Mucosa of gallbladder (tissue), 1 donor: ENCODE measurements around the gene PPP2R2C. TPM values are rescaled to one million over a fixed set of nuclear protein-coding genes. Genes with fewer than 3 reads are reported as not detected.

Experiments
- DNase-seq: peaks from one replicate; pipeline ENCODE4 v3.0.0-alpha.2; 2020; ENCODE audit warnings: low spot score
- total RNA-seq: library from RNA; stranded (reverse); gene quantifications from one replicate; pipeline ENCODE4 v1.2.1, GENCODE V29; 2021
- donor health status: DM: no; HTN: no; CAD: no.

PPP2R2C gene
- total RNA-seq, 1 donor from 2014 or later, result 0.49 TPM

DNA sequence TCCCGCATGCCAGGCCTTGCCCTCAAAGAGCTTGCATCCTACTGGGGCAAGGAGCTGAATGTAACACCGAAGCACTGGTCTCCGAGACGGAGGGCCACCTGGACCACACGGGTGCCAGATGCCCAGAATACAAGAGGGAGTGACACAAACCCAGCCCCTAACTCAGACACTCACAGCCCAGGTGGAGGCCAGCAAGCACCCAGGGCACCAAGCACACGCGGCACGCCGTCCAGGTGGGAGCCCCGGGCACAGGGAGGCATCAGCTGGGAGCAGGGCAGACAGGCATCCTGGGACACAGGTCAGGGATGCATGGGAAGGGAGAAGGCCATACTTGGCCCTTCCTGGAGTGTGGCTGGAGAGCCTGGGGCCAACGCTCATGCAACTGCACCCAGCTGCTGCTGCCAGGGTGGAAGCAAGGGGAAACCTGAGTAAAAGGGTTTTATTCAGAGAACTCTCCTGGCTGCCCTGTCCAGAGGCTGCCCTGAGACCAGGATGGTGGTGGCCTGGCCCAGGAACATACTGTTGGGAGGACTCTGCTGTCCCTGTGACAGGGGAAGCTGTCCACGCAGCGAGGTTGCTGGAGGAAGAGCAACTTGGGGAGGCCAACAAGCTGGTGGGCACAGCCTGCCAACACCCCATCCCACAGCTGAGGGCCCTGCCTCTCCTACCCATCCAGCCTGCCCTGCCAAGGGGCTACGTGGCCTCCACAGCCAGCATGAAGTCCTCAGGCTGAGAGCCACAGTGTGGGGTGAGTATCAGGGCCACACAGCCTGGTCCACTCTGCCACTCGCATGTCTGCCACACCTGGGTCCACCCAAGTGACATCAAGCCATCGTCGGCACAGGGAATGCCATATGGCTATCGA is 22.2 kb upstream of the PPP2R2C start:
- DNase-seq, result no peak

DNA sequence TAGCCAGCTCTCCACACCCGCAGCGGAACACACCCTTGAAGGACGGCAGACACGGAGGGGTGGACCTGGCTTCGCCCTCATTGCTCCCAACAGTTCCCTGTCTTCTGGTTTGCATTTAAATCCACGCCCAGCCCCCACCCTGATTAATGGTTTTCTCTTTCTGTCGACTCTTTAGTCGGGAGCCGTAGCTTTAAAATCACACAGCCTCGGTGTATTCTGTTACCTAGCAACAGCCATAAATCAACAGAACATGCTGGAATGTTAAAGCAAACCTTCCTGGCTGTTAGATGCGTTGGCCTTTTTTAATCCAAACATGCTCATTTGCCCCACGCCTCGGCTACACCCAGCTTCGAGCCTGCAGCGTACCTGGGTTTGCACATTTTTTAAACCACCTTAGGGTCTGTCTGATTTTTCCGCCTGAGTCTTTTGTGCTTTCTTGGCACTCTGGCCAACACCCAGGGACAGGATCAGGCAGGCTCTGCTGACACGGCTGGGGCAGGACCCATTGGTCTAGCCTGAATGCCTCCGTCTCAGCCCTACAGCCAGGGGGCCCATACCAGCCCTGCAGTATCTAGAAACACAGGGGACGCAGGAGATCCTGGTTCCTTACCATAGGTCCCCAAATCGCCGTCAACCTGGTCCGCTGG is 21.4 kb upstream of the PPP2R2C start:
- DNase-seq, result peak; percentile 20

DNA sequence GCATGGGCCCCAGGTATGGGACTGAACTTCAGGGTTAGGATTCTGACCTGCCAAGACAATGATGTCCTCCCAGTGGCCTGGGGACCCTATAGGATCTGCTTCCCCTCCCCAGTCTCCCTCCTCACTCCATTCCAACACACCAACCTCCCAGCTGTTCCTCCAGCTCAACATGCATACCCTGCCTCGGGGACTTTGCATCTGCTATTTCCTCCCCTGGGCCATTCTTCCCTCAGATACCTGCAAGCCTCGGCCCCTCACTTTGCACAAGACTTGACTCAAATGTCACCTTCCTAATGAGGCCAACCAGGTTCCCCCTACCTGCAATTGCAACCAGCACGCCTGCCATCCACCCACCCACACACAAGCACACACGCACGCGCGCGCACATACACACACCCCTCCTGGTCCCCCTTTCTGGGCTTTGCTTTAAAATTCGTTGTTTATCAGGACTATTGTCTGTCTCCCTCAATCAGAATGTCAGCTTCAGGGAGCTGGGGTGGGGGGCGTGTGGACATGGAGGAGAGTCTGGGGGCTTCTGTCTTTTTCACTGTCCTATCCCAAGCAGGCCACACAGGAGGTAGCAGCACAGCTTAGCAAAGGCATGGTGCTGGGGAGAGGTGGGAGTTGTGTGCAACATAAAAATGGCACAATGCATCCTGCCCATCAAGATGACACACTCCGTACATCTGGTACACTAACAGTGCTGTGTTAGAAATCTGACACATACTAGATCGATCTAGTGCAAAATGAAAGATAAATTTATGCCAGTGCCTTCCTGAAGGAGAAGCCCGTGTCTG is 20.6 kb upstream of the PPP2R2C start:
- no peak for DNase-seq

DNA sequence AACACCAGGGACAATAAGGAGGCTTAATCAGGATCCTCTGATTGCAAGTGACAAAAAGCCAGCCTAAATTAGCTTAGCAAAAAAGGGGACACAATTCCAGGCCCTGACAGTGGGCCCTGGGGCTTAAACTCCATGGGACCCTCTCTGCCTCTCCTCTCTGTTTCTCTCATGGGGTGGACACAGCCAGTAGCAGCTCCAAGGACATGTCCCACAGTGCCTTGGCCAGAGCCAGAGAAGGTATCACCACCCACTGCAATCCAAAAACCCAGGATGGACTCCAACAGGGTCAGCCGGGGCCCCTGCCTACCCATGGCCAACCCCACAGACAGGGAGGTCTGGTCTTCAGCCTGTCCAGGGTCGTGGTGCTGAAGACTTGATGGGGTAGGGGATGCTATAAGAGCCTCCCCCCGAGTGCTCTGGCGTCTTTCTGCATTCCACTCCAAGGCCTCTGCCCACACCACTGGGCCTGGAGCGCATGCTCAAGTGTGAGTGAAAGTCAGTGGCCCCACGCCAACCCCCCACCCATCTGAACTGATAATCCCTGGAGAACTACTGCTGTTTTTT is 19.7 kb upstream of the PPP2R2C start:
- DNase-seq, result no peak

DNA sequence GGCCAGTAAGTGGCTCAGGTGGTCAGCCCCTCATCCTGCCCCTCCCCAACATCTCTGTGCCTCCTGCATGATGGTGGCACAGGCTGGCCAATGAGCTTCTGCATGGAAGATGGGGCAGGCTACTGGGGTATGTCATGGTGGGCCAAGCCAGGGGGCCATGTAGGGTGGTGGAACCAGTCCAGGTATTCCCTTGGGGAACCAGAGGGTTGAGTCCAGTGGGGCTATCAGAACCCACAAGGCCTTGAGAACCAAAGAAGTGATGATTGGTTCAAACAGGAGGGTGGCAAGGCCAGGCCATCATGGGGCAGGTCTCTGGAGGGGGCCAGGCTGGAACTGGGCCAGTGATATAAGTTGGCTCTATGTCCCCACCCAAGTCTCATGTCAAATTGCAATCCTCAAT is 18.8 kb upstream of the PPP2R2C start:
- no peak for DNase-seq

DNA sequence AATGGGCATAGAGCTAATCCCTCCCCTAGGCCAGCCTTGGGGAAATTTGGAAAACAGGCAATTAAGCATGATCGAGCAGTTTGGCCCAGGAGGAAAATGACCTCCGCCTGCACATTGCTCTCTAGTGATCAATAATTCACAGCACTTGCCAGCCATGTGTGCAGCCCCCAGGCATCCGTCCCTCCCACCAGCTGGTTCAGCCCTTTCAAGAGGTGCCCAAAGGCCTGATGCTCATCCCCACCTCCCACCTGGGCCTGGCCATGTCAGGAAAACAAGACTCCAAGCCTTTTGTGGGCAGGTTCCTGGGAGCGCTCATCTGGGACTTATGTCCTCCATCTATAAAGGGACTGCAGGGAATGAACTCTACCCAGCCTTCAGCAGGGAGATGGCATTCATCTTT is 17.5 kb upstream of the PPP2R2C start:
- DNase-seq, result no peak

DNA sequence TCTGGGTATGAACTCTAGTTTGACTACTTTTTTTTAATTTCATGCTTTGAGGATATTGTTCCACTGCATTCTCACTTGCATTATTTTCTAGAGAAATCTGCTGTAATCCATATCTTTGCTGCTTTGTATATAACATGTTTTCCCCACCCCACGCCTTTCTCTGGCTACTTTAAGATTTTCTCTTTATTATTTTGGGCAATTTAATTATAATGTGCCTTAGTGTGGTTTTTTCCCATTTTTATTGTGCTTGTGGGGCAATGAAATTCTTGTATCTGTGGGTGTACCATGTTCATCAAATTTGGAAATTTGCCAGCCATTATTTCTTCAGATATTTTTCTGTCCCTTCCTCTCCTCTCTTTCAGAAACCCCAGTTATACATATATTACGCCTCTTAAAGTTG is 15.1 kb upstream of the PPP2R2C start:
- DNase-seq, result no peak

DNA sequence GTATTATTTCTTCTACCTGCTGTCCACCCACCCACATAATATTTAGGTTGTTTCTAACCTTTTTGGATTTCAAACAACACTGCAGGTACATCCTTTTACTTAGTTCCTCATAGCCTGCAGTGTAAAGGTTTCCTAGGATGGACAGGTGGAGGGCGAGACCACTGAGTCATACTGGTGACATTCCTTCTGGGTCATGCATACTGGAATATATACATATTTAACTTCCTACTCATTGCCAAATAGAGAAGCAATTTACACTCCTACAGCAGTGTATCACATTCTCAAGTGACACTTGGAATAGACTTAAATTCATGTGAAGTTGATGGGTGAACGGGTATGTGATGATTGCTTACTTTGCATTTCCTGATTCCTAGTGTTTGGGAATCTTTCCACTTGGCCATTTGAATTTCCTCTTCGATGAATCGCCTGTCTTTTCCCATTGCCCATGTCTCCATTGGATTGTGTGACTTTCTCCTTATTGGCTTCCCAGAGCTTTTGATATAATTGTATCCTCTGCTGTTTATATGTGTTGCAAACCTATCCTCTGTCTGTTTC is 8.2 kb upstream of the PPP2R2C start:
- no peak for DNase-seq

DNA sequence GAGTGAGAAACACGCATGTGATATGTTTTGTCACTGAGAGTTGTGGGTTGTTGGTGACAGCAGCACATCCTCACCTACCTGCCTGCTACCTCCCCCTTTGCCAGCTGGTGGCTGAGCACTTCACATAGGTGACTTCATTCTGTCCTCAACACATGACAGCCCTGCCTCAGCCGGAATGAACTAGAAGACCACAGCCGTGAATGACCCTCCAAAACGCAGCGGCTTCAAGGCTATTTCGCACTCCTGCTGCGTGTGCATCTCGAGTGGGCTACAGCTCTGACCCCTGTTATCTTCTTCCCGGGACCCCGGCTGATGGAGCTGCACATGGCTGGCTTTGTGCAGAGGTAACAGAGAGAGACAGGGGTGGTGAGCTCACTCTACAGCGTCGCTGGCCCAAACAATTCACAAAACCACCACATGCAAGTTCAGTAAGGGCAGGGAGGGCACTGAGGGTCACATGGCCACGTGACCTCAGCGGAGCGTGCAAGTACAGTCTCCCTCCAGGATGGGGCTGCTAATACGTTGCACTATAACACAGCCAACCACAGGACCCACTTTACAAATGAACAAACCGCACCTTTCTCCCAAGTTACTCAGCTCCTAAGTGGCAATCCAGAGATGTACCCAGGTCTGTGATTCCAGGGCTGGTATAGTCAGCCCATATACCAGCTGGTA is 6.3 kb upstream of the PPP2R2C start:
- DNase-seq, result no peak

DNA sequence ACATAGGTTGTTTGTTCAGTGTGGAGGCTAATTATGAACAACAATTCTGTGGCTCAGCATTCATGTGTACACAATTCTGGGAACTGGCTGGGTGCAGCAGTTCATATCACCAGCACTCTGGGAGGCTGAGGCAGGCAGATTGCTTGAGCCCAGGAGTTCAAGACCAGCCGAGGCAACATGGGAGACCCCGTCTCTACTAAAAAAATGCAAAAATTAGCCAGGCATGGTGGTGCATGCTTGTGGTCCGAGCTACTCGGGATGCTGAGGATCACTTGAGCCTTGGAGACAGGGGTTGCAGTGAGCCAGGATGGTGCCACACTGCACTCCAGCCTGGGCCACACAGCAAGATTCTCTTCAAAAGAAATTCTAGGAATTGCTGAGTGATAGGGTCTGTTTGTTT is 4.5 kb upstream of the PPP2R2C start:
- DNase-seq, result no peak

DNA sequence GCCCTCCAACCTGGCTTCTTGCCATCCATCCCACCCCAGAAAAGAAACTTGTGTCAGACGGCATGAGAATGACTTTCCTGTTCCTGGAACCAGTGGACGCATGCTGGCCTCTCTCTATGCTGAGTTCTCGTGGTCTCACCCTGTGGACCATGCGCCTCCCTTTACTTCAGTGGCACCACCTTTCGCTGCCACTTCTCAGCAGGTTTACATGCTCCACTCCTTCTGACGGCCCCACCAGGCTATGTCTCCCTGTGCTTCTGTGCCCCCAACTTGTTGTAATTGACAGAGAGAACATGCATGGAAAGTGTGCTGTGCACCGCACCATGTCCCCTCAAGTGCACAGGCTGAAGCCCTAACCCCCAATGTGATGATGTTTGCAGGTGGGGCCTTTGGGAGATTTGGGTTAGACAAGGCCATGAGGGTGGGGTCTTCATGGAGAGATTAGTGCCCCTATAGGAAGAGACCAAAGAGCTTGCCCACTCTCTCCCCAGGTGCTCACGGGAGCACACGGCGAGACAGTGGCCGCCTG is 3.1 kb upstream of the PPP2R2C start:
- no peak for DNase-seq

DNA sequence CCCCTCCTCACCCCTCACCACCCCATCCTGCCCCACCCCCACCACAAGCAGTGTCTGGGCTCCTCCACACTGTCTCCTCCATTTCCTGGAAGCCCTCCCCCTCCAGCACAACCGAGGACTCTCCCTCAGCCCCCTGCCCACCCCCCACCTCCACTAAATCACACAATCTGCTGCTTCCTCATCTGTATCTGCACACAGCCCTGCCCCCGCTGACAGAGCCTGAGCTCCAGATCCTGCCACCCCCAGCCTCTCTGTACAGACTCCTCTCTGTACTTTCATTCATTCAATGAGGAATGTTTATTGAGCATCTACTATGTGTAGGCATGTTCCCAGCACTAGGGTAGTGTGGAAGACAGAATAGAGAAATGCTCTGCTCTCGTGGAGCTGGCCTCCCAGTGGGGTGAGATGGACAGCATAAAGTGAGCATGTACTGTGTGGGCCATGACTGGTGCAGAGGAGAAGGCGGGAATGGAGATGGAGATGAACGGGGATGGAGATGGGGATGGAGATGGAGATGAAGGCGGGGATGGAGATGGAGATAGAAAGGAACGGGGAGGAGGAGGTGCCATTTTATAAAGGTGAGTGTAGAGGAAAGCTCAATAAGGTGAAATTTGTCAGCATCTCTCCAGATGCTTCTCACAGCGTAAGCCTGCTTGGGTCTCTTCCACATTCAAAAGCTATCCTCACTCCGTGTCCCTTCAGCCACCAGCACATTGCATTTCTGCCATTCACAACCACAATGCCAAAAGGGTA is 2.5 kb upstream of the PPP2R2C start:
- DNase-seq, result no peak

DNA sequence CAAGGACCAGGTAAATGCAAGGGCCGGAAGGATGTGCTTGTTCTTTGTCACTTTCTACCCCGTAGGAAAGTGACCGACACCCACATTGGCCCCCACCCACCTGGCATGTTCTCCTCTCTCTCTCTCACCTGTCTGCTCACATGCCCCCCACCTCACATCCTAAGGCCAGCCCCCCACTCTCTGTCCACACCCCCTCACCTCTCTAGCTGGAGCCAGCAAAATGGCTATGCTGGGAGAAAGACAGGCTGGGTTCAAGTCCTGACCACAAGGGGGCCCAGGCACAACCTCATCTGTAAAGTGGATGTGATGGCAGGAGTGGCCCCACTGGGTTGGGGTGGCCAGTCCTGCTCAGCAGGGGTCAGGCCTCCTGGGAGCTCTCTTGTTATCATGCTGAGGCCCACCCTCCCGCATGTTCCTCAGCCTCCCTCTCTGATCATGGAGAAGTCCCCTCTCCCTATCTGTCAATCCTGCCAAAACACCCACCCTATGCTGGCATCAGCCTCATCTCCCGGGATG is 1.7 kb upstream of the PPP2R2C start:
- no peak for DNase-seq

DNA sequence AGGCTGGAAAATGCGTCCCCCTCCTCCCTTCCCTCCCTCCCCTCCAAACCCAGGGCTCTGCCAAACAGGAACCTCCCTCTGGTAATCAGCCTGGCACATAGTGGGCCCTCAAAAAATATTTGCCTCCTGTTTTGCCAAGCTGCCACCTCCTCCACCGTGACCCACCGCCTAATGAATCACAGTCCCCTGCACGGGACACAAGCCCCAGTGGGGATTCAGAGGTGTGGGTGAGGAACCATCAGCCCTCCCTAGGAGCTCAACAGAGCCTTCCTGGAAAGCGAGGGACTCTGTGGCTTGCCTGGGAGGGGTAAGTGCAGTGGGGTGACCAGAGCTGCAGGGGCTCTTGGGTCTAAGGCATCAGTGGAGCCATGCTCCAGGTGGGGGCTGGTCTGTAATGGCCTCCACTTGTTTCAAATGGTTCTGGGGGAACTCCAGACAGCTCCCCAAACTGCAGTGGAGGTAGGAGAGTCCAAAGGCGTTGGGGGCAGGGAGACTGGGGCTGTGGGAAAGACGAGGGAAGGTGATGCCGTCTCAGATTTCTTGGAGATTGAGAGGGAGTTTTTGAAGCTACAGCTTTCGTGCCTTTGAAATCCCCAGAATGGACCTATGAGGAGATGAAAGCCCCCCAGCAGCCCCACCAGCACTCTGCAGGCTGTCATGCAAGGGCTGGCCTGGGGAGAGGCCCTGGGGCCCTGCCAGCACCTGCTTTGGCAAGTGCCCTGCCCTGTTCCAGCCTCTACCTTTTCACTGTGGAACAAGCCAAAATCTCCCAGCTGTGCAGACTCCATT is 1.0 kb upstream of the PPP2R2C start:
- DNase-seq, result no peak

DNA sequence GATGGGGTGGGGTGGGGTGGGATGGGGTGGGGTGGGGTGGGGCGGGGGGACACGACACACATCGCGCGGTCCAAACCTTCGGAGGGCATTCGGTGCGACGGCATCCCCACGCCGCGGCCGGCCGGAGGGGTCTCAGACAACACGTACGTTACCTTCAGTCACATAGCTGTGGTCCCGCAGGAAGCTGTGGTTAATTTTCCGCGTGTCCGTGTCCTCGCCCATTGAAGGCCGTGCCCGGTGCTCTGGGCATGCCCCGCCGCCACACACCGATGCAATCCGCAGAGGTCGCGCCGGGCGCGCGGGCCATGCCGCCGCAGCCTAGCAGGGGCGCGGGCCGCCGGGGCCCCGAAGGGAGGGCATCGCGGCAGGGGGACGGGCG is 417 bp downstream of the PPP2R2C start:
- no peak for DNase-seq

DNA sequence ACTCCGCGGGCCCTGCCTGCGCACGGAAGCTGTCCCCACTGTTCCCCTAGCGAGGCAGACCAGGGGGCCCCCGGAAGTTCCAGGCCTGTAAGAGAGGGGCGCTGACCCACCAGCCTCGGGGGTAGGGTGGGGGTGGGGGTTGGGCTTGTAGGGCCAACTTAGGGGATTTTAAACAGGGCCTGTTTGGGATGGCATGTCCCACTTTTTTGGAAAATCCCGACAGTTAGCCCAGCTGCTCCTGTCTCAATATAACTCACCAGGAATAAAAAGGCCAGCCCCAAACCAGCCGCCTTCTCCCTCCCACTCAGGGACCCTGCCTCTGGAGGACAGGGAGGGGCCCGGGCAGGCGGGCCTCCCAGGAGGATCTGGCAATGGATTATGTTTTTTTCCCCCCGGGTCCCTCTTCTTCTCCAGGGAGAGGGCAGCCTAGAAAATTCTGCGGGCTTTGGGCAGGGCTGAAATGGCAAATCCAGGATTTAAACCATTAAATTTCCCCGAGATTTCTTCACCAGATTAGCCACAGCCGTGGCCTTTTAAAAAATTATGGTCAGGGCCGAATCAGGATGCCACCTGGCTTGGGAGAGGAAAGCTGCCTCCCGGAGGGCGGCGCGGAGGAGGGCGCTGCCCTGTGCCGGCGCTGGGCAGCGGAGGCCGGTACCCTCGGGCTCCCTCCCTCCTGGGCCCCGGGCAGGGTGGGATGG is 957 bp downstream of the PPP2R2C start:
- DNase-seq, result no peak

DNA sequence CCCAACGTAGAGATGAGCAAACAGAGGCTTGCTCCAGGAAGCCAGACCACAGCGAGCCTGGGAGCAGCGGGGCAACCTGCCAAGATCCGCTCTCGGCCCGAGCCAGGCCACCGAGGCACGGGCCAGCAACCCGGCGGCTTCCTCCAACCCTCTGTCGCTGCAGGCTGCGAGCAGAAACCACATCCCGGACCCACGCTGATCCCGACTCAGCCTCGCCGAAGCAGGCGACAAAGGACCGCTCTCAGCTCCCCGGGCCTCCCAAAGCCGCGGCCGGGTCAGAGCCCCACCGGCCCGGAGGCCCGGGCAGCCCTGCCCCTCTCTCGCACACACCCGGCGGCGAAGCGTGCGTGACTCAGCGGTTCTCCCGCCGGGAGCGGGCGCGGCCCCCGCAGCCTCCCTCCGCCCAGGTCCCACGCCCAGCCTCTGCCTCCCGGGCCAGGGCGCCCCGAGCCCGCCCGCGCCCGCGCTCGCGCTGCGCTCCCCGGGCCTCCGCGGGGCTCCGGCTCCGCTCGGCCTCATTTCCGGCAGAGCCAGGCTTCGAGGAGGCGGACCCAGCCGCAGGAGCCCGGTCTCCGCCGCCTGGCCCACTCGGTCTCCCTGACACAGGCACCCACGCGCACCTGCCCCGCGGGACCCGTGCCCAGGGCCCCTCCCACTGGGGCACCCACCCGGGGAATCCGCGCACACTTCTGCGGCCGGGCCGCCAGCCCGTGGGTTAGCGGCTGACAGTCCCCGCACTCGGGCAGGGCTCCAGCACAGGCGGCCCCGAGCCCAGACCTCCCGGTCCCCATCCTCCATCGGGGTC is 1.7 kb downstream of the PPP2R2C start:
- DNase-seq, result peak; percentile 33
